Adrenal gland (tissue), 12 donors: ENCODE measurements around the gene NEDD9. TPM values are rescaled to one million over a fixed set of nuclear protein-coding genes. Genes with fewer than 3 reads are reported as not detected.

ENCODE experiments used
- DNase-seq, 7 donors: peaks; one replicate each; pipeline ENCODE4 v3.0.0-alpha.2; 2019 to 2020
- H3K27ac ChIP-seq, 5 donors: fragments of 200-600 bp; sonication (generic) in 4 of 5; 1 replicate in 3 of 5; 2 replicates in 2 of 5; pipeline versions ENCODE4 v1.5.1 to v1.8.0; 2016 to 2020; ENCODE audit warnings: mild to moderate bottlenecking in 1 of 5
- H3K27me3 ChIP-seq: fragments of 200-600 bp; 2 replicates; pipeline ENCODE4 v1.8.0; 2021
- H3K36me3 ChIP-seq, 2 donors: fragments of 200-600 bp; replicated peaks in 1 of 2; 1 replicate in 1 of 2; 2 replicates in 1 of 2; pipeline versions ENCODE4 v1.5.1 to v1.8.0; 2018 to 2022
- H3K4me1 ChIP-seq, 2 donors: fragments of 200-600 bp; replicated peaks in 1 of 2; 1 replicate in 1 of 2; 2 replicates in 1 of 2; pipeline versions ENCODE4 v1.5.1 to v1.8.0; 2018 to 2021
- H3K4me3 ChIP-seq, 4 donors: fragments of 200-600 bp; sonication (generic) in 3 of 4; one replicate each; pipeline ENCODE4 v1.5.1; 2016 to 2018
- H3K9me3 ChIP-seq, 3 donors: fragments of 200-600 bp; sonication (generic) in 1 of 3; replicated peaks in 1 of 3; 1 replicate in 2 of 3; 2 replicates in 1 of 3; pipeline versions ENCODE4 v1.5.1 to v1.8.0; 2016 to 2021
- POLR2A ChIP-seq, 2 donors: fragments of 450-650 bp; IDR thresholded peaks; one replicate each; pipeline ENCODE4 v1.6.1; 2017; ENCODE audit warnings: antibody characterized with exemption in 2 of 2, mild to moderate bottlenecking in 2 of 2, moderate library complexity in 1 of 2
- WGBS, 4 donors: extraction: QIAGEN DNeasy Blood & Tissue Kit in 2 of 4; methylation state at CpG; one replicate each; pipeline versions ENCODE4 v1.1.5 to v1.1.7; 2013 to 2017; 5-methylcytosine and 5-hydroxymethylcytosine counted together
- intact Hi-C, 2 donors: fragments of 100-400 bp; cut with DNase I; formaldehyde crosslinking; loops; one replicate each; pipeline versions ENCODE4 v1.14.1 to v1.15.0; 2022 to 2023
- polyA plus RNA-seq, 3 donors: library from polyadenylated mRNA; stranded (reverse); fragments of 200-250 nt in 2 of 3; fragments of 350-450 nt in 1 of 3; fragmentation: Illumina TruSeq in 1 of 3; extraction: RNeasy Lipid Tissue Mini Kit (QIAGEN cat#74804) in 1 of 3; gene quantifications; one replicate each; pipeline ENCODE4 v1.2.3, GENCODE V29; 2013 to 2014
- total RNA-seq, 9 donors: library from RNA; depleted of rRNA in 4 of 9; stranded (reverse); fragments of >200 nt in 4 of 9; fragments of 120-200 nt in 1 of 9; fragmentation: NEBNext Ultra II Directional in 1 of 9; extraction: Animal tissue kit (Norgen Biotek cat#: 25700) in 1 of 9; gene quantifications; one replicate each; pipeline versions ENCODE4 v1.1.0 to v1.2.4, GENCODE V29; 2013 to 2023
- TF ChIP-seq, protein P1 (sequence below), 6 experiments: fragments of 450-650 bp in 4 of 6; fragments of 200-600 bp in 2 of 6; sonication (generic) in 1 of 6; IDR thresholded peaks; 1 replicate in 5 of 6; 2 replicates in 1 of 6; pipeline versions ENCODE4 v1.5.1 to v1.8.0; 2016 to 2021; ENCODE audit warnings: antibody characterized with exemption in 6 of 6, mild to moderate bottlenecking in 2 of 6, moderate library complexity in 1 of 6
- donor health status: healthy with polysubstance abuse.
- donor health status: Bipolar disorder and iron deficiency.
- donor health status: DM: yes; HTN: yes; CAD: no.
- donor health status: DM: no; HTN: no; CAD: no.
- donor health status: DM: no; HTN: no; CAD: no.
- donor health status: DM: yes; HTN: yes; CAD: no.

Gene NEDD9
- total and polyA plus RNA-seq, 12 donors: 6.6 to 47.9 (median 13.5) TPM

DNA sequence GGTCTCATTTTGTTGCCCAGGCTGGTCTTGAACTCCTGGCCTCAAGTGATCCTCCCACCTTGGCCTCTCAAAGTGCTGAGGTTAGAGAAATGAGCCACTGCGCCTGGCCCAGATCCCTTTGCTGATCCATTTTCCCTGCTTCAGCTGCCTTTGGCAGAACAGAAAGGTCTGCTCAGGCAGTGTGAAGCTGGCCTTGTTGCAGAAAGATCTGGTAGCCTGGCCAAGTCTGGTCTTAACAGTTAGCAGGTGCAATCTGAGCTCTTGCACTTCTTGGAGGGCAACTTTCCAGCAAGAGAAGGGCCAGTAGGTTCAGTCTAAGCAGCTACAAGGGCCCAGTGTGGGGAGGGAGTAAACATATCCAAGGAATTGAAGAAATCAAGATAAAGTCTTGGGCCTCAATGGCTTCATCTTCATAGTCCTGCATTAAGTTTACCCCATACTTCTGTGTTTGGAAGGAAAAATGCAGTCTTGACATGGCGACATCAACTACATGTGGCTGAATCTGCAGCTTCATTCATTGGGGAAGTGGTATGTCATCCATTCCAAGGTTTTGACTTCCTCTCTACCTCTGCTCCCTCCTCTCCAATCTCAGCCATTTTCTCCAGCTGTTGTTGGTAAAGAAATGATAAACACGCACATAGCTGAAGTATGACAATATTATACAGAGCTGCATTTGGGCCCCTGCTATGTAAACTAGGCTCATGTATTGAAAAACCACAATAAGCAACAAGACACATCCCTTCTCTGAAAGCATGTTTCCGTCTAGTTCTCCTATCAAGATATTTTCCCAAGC is 39.0 kb upstream of the NEDD9 start:
- no peak for DNase-seq
- intact Hi-C loops: no loop called here
- TF ChIP-seq, protein P1, sequence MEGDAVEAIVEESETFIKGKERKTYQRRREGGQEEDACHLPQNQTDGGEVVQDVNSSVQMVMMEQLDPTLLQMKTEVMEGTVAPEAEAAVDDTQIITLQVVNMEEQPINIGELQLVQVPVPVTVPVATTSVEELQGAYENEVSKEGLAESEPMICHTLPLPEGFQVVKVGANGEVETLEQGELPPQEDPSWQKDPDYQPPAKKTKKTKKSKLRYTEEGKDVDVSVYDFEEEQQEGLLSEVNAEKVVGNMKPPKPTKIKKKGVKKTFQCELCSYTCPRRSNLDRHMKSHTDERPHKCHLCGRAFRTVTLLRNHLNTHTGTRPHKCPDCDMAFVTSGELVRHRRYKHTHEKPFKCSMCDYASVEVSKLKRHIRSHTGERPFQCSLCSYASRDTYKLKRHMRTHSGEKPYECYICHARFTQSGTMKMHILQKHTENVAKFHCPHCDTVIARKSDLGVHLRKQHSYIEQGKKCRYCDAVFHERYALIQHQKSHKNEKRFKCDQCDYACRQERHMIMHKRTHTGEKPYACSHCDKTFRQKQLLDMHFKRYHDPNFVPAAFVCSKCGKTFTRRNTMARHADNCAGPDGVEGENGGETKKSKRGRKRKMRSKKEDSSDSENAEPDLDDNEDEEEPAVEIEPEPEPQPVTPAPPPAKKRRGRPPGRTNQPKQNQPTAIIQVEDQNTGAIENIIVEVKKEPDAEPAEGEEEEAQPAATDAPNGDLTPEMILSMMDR (IDR thresholded peaks at IDR 0.05): no peak
- TF ChIP-seq POLR2A (IDR thresholded peaks at IDR 0.05): no peak
- 89 to 92% (median 91%) methylated on average over 4 of the region's 4 CpGs for WGBS, 4 donors
- Histone ChIP-seq H3K4me1 (peaks cover 3 to 11% of the 10 kb centered on the region in 2 donors), H3K27ac (no peak overlapping the region), H3K36me3 (no peaks in the 10 kb centered on the region), H3K4me3 (no peak overlapping the region), H3K27me3 (no peaks in the 10 kb centered on the region), H3K9me3 (no peaks in the 10 kb centered on the region)

DNA sequence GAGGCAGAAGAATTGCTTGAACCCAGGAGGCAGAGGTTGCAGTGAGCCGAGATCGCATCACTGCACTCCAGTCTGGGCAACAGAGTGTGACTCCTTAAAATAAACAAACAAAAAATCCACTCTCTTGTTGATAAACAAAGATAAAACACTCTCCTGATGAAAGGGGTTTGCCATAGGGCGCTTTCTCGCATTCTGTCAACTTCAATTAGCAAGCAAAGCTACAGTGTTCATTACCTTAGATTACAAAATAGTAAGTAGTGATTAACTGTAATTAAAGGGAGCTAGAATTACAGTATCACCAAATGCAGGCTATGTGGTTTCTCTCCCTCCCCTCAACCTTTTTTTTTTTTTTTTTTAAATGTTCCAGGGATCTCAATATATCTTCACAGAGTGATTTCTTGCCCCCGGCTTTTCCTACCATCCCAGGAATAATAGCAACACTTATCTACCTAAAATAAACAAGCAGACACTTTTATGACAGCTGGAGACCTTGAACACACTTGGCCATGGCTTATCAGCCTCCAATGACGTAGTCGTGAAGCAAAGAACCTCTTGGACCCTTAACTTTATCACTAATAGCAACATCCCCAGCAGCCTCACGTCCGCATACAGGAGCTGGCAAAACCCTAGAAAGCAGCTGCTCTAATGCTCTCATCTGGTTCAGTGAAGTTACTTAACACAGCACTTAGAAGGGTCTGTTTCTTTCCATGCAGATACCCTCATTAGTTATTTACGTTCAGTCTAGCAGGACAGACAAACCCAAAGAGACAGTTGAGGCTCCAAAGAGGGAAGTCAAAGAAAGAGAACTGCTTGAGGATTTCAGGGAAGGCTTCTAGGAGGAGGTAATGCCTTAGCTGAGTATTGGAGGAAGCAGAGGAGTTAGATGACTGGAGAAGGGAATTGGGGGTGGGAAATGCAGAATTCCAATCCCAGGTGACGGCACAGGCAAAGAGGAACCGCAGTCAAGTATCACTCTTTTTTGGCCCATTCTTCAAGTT is 37.9 kb upstream of the NEDD9 start:
- peak overlapping the region in 2 of 5 donors; percentile 22 to 24 for H3K27ac ChIP-seq
- 50 to 69% (median 56%) methylated on average over 12 of the region's 12 CpGs for WGBS, 4 donors

GRCh38 chr6:11268978-11269377 is 36.5 kb upstream of the NEDD9 start:
- H3K27me3 ChIP-seq: no peaks in the 10 kb centered on the region
- no peak for DNase-seq
- 80 to 91% (median 84%) methylated on average over 4 of the region's 4 CpGs for WGBS, 4 donors
- no peak overlapping the region for H3K27ac ChIP-seq
- TF ChIP-seq, protein P1 (IDR thresholded peaks at IDR 0.05): no peak
- TF ChIP-seq POLR2A (IDR thresholded peaks at IDR 0.05): no peak
- peaks cover 3 to 11% of the 10 kb centered on the region in 2 donors for H3K4me1 ChIP-seq
- no peaks in the 10 kb centered on the region for H3K36me3 ChIP-seq
- H3K4me3 ChIP-seq: no peak overlapping the region
- H3K9me3 ChIP-seq: no peaks in the 10 kb centered on the region
- intact Hi-C loops: no loop called here

More for the DNA sequence above, 37.9 kb upstream of the NEDD9 start:
- H3K27me3 ChIP-seq: no peaks in the 10 kb centered on the region
- peak in 5 of 7 donors; percentile 36 to 78 (median 44) for DNase-seq
- H3K36me3 ChIP-seq: no peaks in the 10 kb centered on the region
- H3K4me1 ChIP-seq: peaks cover 3 to 11% of the 10 kb centered on the region in 2 donors
- no peak overlapping the region for H3K4me3 ChIP-seq
- TF ChIP-seq POLR2A (IDR thresholded peaks at IDR 0.05): no peak
- TF ChIP-seq, protein P1 (IDR thresholded peaks at IDR 0.05): no peak
- no peaks in the 10 kb centered on the region for H3K9me3 ChIP-seq
- intact Hi-C loops: no loop called here

DNA sequence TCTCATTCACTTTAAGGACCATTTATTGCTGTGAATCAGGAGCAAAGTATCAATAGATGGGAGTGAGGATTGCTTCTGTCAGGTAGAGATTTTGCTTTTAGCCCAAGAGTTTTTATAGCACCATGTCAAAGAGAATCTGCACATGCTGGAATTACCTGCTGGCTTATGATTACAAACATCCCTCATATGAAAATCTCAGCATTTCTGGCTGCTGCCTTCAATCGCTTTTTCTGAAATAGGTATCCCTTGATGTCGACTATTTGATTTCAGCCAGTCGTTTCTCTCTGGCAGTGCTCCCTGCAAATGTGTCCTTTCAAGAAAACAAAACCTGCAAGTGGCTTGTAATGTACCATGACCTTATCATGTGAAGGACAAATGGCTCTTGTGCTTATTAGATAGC is 34.5 kb upstream of the NEDD9 start:
- WGBS, 4 donors: 37 to 51% (median 41%) methylated on average over 3 of the region's 3 CpGs
- intact Hi-C loops: no loop called here

More for the DNA sequence above, 34.5 kb upstream of the NEDD9 start:
- Histone ChIP-seq H3K27ac (no peak overlapping the region), H3K4me1 (peaks cover 9 to 25% of the 10 kb centered on the region in 2 donors), H3K4me3 (no peak overlapping the region), H3K27me3 (no peaks in the 10 kb centered on the region), H3K9me3 (no peaks in the 10 kb centered on the region), H3K36me3 (no peaks in the 10 kb centered on the region)
- no peak for TF ChIP-seq POLR2A (IDR thresholded peaks at IDR 0.05)
- TF ChIP-seq, protein P1 (IDR thresholded peaks at IDR 0.05): no peak
- DNase-seq: no peak
